ENCODE results near the gene NUP133.
"Not testable (repeated sequence)": the region's sequence is repeated elsewhere in the genome, so short reads cannot be mapped to it uniquely, and the experiment has no call there.

The NUP133 gene

DNA sequence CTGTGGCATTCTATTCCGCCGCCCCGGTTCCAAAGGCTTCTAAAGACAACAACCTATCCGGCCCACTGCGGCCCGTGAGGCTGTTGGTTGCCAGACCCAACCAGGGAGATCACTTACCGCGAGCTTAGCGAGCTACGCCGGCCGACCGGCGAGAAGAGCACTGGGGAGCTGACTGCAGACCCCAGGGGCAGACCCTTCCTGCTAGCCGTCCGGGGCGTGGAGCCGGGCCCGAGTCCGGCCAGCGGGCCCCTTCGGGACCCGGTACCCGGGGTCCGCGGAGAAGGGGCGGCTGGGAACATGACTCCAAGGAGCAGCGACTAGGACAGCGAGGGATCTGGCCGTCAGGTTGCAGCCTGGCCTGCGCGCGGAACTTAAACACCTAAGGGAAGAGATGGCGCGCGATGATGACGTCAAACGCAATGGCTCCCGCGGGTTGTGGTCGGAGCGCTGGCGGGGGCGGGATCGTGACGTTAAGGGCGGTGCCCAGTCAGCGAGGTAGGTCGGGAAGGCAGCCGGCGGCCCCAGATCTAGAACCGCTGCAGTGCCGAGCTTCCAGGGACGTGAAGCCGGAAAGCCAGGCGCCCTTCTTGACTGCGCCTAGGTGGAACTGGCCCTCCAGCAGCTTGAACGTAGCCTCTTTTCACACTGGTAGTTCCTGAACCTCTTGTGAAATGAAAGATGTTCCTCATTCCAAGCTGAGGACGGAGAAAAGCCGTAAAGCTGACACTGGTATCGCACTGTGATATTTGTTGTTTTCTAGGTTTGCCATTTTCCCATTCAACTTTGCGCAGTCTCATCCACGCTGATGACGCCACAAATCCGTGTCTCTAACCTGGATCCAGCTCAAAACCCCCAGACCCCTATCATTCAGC, at the start of gene NUP133:
TSS of gene NUP133 (minus strand) at position 391 of the 872 bp plus-strand sequence. CDS start at position 299, 92 bp downstream.
- peak; percentile 87 for DNase-seq

DNA sequence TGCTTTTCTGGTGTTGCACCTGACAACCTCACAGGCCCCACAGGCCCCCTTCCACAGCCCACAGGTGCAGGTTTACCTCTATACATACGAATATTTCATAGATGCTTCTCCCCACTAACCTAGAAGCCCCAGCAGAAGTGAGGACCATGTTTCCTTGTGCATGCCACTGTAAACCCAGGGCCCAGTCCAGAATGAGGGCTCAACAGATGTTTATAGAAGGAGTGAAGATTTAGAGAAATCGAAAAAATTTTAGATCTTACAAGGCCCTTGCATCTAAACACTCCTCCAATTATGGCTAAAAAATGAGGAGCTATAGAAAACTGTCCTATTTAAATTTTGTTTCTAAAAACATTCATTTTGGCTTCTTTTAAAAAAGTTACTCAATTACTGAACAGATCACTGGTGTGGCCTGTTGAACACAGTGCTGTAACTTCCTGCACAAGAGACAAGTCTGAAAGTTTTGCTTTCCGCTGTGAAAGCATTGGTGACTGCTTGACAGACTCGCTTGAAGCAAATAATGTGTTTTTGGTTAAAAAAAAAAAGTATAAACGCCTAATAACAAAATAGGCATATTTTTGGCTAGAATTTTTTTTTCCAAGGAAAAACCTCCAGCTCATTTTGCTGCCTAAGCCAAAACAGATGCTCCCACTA, 49.2 kb upstream of the NUP133 start:
- no peak for DNase-seq

DNA sequence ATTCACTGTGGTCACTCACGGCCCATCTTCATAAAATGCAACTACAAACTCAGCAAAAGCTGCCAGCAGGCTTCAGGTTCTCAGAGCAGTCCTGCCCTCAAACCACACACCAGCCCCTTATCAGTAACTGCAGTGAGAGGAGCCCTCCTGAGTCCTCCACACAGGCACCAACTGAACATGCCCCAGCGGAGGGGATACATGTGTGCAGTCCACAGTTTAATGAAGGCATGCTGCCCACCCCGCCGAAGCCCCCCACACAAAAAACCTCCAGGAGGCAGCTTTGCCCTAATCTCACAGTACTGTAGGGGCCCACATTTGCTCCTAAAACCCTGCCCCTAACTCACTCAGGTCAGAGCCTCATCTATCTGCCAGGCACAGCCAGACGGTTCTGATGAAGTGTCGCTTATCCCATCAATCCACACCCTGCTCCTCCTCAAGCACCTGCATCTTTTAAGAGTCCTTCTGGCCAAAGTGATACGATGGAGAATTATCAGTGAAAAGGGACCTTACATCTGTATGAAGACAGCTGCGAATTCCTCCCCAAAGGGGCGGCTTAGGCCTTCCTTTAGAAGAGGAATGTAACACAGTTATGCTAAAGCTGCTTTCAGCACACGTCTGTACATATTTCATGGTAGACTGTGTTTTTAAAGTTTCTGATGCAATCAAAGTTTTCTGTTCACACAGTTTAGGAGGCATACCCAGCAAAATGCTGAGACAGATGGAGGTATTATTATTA, 46.9 kb upstream of the NUP133 start:
- no peak for DNase-seq

DNA sequence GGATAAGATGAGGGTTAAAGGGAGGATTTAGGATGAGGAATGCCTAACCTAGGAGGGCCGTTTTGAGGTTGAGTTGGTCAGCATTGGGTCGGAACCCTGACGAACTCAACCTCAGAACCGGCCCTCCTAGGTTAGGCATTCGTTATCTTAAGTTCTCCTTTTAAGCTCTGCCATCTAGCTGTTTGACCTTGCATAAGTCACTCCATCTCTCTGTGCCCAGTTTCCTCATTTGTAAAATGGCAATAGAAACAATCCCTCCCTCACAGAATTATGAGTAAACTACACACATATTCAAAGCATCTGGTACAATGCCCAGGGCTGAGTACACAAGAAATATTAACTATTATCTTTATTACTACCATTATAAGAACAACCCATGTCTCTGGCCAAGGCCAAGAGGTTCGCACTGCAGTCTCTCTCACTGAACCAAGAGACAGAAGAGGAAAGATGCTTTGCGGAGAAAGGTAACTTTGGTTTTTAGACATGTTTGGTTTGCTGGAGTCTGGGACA, 45.5 kb upstream of the NUP133 start:
- no peak for DNase-seq

DNA sequence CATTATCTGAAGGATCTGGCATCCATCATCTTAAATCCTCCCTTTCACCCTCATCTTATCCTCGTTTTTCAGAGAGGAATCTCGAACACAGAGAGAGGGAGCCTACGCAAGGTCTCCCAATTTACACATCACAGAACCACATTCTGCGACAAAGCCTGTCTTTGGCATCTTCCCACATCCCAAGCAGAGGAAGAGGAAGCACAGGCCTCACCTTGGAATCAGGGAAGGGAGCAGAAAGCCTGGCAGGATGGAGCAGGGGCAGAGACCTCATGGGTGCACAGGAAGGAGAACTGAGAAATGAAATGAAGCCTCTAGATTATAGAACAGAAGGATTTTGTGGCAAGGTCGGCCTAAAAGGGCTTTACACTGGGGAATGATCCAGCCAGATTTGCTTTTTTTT, 44.6 kb upstream of the NUP133 start:
- DNase-seq = no peak

DNA sequence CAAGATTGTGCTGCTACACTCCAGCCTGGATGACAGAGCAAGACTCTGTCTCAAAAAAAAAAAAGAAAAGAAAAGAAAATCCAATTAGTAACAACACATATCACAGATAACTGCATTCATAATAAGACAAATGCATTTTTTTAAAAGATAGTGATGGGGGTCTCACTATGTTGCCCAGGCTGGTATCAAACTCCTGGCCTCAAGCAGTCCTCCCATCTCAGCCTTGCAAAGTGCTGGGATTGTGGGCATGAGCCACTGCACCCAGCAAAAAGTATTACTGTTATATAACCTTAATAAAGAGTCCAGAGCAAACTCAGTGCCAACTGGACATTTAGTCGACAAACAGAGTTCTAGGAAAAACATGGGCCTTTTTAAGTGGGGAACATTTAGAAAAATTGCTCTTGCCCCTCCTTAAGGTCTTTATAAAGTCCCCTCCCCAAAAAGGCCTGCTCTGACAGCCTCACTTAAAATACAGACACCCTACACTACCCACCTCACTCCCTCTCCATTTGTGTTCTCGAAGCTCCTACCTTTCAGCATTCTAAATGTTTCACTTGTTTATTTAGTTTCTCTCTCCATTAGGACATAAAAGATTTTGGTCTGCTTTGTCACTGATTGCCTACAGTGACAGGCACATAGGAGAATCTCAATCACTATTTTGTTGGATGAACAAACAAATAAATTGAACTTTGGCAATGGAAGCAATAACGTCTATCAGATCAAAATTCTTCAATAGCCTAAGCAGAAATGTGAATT, 42.8 kb upstream of the NUP133 start:
- no peak for DNase-seq

DNA sequence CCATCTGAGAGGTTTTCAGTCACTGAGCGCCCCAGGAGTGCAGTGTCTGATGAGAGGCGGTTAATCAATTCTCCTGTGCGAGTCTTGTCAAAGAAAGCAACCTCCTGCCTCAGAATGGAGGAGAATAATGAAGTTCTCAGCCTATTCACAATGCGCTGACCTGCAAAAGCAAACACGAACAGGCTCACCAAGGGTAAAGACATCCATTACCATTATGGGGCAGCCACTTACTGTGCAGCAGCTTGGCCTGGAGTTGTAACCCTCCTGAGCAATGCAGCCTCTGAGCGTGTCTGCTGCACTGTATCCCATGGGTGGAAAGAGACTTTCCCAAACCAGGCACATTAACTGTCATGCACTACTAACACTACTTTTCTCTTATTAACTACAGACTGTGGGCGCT, 39.4 kb upstream of the NUP133 start:
- no peak for DNase-seq

DNA sequence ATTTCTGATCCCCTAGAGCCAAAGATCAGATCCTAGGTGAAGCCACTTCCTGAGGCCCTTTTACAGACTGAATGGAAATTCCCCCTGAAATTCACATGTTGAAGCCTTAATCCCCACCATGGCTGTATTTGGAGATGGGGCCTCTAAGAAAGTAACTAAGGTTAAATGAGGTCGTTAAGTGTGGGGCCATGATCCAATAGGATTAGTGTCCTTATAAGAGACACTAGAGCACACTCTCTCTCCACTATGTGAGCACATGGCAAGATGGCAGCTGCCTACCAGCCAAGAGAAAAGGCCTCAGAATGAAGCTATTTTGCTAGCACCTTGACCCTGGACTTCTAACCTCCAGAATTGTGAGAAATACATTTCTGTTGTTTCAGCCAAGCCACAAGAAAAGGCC, 36.4 kb upstream of the NUP133 start:
- no peak for DNase-seq

DNA sequence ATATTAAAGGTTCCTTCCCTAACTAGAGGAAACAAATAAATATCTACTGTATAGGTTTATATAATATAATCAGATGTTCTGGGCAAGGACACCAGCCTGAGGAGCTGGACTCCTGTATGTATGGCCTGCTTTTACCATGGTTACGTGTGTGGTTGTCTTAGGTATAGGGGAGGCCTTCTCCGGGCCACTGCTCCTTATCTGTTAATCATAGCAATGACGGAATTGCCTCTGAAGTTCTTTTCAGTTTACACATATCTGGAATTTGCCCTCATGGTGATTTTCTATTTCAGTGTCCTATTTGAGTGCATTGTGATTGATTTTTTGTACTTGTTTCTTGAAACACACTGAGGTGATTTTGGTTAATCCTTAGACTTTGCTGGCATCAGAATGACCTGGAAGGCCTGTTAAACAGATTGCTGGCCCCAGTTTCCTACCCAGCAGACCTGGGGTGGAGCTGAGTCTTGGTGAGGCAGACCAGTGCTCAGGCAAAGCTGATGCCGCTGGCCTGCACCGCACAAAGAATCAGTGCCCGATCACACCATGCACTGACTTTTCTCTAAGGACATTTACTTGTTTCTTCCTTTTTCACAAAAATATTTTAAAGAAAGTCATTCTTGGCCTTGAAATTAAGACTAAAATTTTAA, 31.8 kb upstream of the NUP133 start:
- no peak for DNase-seq

DNA sequence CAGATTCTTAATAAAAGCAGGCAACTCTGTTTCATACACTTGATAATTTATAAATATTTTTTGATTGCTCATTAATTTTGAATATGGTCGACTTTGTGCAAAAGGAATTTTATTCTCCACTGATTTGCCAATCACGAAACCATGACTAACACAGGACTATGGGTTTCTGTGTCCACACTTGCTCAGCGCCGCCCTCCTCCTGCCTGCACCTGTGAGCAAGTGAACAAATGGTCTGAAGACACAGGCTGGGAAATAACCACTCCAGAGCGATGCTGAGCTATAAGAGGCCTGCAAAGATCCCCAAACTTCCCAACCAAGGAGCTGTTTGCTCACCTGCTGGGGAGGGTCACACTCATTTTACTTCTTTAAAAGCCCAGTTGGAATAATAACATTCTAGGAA, 30.8 kb upstream of the NUP133 start:
- no peak for DNase-seq

DNA sequence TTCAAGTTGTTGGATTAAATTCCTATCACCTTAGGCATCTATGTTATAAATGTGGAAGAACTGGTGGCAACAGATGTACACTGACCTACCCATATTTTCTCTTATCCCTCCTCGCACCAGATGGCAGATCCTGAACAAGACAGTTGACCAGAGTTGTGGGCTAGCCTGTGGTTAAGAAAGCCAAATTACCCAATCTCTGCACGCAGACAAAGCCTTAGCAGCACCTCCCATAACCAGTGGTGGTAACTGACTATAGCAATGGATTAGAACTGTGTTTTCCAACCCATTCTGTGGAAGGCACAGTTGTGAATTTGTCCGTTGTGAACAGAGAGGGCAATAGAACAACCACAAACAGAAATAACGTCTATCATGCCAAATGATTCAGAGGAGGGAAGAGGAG, 29.8 kb upstream of the NUP133 start:
- DNase-seq = no peak

DNA sequence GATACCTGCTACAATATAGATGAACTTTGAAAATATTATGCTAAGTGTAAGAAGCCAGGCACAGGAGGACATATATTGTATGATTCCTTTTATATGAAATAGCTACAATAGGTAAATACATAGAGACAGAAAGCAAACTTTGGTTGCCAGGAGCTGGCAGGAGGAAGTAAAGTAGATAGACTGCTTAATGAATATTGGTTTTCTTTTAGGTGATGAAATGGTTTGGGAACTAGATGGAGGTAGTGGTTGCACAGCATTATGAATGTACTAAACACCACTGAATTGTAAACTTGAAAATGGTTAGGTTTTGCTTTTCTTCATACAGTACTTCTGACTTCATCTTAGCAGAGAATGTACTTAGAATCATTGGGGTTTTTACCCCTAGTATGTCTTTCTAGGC, 28.8 kb upstream of the NUP133 start:
- DNase-seq = no peak

DNA sequence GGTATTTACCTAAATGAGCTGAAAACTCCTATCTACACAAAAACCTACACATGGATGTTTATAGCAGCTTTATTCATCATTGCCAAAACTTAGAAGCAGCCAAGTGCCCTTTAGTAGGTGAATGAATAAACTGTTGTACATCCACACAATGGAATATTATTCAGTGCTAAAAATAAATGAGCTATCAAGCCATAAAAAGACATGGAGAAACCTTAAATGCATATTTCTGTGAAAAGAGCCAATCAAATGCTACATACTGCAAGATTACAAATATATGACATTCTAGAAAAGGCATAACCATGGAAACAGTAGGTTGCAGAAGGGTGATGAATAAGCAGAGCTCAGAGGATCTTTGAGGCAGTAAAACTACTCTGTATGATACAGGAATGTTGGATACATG, 27.1 kb upstream of the NUP133 start:
- DNase-seq = no peak

DNA sequence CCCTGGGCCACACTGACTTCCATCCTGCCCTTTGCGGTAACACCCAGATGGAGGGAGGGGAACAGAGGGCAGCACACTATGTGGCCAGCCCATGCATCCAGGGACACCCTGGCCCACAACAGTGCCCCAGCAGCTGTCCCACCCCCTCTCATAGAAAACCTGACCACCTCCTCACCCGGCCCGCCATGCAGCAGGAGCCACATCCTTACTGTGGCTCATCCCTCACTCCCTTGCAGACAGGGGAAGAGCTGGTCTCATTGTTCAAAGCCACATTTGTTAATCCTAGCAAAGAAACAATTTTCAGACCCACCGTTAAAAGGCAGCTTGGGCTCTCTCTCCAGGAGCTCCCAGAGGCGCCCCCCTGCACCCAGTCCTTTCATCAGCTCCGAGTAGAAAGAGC, 23.2 kb upstream of the NUP133 start:
- DNase-seq = no peak

DNA sequence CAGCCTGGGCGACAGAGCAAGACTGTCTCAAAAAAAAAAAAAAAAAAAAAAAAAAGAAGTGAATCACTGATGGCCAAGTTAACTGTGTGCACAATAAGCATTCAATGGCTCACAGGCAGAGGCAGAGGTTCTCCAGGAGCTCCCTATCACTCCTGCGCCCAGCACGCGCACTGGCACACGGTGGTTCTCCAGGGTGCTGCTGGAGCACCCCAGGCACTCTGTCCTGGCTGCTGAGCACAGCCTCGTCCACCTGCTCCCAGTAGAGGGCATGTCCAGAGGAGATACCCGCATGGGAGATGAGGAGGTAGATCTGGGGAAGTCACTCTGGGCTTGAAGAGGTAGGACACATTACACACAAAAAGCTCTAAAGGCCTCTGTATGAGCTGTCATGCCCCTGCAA, 21.5 kb upstream of the NUP133 start:
- no peak for DNase-seq

DNA sequence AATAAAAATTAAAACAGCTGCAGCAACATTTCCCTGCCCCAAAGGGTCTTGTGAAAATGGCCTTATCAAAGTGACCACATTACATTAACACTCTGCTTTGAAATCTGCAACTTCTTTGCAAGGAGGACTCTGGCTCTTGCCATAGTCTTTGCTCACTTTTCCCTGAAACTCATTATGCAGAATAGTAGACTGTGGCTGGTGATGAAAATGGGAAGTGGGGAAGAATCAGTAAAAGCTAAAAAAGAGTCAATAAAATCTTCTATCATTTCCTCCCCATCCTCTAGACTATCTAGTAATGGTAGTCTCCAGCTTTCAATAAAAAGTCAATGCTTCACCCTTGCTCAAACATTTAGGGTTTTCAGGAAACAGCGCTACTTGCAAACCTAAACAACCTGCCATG, 18.6 kb upstream of the NUP133 start:
- DNase-seq = no peak

DNA sequence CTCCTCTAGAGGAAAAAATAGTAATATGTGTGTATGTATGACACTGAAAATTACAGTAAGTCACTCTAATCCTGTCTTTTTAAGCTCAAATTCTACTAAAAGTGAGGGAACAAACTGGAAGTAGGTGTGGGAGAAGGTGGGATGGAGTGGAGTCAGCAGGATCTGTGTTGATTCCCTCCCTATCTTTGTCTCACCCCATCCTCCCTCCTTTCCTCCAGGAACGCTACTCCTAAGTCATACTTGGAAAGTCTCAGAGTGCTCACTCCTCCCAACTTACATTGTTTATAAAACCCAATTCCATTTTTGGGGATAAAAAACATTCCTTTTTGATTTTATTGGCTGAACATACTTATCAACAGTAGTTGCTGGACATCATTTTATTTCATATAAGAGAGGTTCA, 14.9 kb upstream of the NUP133 start:
- no peak for DNase-seq

DNA sequence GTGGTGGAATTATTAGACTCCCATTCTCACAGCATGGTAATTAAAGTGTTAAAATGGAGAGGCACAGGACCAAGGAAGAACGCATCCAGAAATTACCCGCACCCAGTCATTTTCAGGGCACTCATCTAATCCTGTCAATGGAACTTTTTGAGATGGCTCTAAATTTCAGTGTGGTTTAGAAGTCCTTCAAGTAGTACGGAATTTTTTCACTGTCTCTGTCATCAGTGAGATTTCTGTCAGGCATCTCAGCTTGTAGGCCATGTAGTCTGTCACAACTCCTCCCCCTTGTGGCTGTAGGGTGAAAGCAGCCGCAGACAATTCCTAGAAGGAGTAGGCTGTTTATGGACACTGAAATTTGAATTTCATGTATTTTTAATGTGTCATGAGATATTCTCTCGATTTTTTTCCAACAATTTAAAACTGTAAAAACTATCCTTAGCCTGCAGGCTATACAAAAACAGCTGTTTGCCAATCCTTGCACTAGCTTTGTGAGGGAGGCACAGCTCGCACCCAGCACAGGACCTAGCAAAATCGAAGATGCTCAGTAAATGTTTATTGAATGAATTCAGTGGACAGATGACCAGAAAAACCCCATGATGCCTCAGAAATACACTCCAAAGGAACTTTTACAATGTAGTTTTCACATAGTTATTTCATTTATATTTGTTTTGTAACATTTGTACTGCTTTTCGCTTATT, 6.6 kb upstream of the NUP133 start:
- peak; percentile 35 for DNase-seq

DNA sequence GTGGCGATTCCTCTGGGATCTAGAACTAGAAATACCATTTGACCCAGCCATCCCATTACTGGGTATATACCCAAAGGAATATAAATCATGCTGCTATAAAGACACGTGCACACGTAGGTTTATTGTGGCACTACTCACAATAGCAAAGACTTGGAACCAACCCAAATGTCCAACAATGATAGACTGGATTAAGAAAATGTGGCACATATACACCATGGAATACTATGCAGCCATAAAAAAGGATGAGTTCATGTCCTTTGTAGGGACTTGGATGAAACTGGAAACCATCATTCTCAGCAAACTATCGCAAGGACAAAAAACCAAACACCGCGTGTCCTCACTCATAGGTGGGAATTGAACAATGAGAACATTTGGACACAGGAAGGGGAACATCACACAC, 3.5 kb upstream of the NUP133 start:
- not testable (repeated sequence) for DNase-seq

DNA sequence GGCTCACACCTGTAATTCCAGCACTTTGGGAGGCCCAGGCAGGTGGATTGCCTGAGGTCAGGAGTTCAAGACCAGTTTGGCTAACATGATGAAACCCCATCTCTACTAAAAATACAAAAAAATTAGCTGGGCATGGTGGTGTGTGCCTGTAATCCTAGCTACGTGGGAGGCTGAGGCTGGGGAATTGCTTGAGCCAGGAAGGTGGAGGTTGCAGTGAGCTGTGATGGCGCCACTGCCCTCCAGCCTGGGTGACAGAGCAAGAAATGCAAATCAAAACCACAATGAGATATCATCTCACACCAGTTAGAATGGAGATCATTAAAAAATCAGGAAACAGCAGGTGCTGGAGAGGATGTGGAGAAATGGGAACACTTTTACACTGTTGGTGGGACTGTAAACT, 3.1 kb upstream of the NUP133 start:
- not testable (repeated sequence) for DNase-seq

DNA sequence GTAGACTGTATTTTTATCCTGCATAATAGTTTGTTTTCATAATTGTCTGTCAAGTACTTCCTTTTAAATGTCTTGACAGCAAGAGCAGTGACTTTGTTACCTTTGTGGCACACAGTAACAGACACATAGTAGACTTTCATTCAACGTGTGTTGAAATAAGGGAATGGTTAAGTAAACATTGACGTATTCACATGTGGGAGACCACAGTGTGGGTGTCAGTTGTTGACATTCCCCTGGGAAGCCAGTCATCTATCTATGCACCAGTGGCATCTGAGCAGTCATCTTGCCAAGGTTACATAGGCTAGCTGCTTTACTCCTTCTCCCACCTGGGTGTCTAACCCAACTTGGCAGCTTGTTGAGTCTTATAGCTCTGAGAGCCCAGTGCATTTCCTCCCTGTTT, 1.4 kb upstream of the NUP133 start:
- no peak for DNase-seq
